ENCODE results near the gene RNASE11. TPM values are rescaled to one million over a fixed set of nuclear protein-coding genes. Genes with fewer than 3 reads are reported as not detected.
A peak's percentile ranks its signal among the peaks of the same experiment; 100 is the strongest.

The RNASE11 gene
- total RNA-seq, 1 experiment from 2014 or later: not detected

DNA sequence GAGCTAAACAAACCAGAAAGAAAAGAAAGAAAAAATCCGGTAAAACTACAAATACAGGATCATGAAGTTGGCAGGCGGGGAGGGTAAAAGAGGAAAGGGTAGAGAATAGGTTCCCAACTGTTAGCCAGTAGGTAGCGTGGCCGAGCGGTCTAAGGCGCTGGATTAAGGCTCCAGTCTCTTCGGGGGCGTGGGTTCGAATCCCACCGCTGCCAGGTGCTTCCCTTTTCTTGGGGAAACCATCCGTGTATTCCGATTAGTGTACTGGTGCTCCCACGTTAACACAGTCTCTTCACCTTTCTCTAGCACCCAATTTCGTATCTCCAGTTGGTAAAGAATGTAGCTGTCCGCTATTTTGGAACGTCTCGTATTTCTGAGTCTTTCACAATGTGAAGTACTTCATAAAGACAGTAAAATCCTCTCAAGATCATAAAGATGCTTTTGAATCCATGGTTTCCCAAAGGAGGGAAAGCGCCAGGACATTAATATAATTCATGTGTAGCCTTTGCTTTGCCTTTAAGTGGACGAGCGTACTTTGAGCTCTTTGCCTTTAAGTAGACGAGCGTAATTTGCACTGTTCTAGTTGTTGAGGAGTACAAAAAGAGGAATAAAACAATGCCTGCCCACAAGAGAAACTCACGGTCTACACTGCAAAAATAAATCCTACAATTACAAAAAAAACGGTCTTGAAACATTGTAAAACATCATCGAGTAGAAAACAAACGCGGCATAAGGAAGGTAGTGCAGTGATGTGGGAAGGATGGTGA is 22.4 kb upstream of the RNASE11 start:
- no peaks in the 10 kb centered on the region for H3K79me2 ChIP-seq (ENCODE audit: insufficient read depth, low read length)
- ATAC-seq: peak; percentile 52

DNA sequence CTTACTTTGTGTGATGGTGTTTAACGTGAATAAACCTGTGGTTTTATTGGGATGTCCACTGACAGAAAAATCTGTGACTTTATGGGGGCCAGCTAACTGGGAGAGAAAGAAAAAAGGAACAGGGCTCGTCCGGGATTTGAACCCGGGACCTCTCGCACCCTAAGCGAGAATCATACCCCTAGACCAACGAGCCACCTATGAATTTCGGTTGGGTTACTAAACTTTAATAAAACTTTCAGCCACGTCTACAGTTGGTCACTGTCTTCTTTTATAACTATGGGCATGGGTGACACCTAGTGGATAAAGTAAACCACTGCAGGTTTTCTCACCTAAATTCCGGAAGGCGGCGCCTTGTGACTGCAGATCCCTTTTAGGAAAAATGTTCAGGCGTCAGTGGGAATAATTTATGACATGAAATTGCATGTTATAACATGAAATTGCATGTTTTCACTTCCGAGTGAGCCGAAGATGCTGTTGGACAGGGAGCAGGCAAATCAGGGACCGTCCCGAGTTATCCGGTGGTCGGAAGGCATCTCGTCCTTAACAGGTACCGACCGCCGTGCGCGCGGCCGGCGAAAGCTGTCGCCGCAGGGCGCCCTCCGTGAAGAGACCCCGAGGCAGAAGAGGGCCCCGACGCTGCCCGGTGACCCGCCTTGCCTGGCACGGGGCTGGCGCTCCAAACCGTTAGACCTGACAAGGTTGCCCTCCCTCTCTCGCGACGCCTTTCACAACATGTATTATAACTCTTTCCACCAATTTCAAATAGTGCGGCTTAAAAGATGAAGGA is 21.6 kb upstream of the RNASE11 start:
- Histone ChIP-seq H3K9me2 (ENCODE audit: insufficient read depth) (no peaks in the 10 kb centered on the region), H2AFZ (ENCODE audit: low read depth, low read length, poor library complexity, severe bottlenecking) (peak overlapping the region; percentile 54), H3K4me3 (replicated peaks in 1 of 2; ENCODE audit: low read depth in 1 of 2, low read length in 2 of 2) (peak overlapping the region; percentile 48 to 59), H3K4me2 (ENCODE audit: low read length) (peak overlapping the region; percentile 87), H3K27ac (ENCODE audit: low read depth, low read length) (0 out of 2 replicates have a peak overlapping the region, but pooled peaks have one; percentile 19), H3K36me3 (ENCODE audit: control insufficient read depth in 1 of 2, insufficient read depth in 2 of 2, low read length in 2 of 2) (no peaks in the 10 kb centered on the region), H3K4me1 (ENCODE audit: control insufficient read depth in 1 of 2, insufficient read depth in 2 of 2, low read length in 2 of 2) (peaks cover 6 to 32% of the 10 kb centered on the region in 2 experiments), H3K79me2 (ENCODE audit: insufficient read depth, low read length) (no peaks in the 10 kb centered on the region), H3K9ac (ENCODE audit: low read length) (peak overlapping the region; percentile 29; the same call in 1 of the 2 replicates), H3K27me3 (ENCODE audit: insufficient read depth, low read length) (no peaks in the 10 kb centered on the region), H3K9me3 (ENCODE audit: control insufficient read depth in 1 of 2, insufficient read depth in 1 of 2, low read depth in 1 of 2, low read length in 2 of 2) (no peaks in the 10 kb centered on the region), H4K20me1 (ENCODE audit: insufficient read depth) (no peaks in the 10 kb centered on the region)
- peak; percentile 84 for DNase-seq (ENCODE audit: low read depth, low spot score)
- ChIA-PET POLR2A (interaction anchor here (1.1 to 1.6 kb wide), 3 partner anchors 10 to 266 kb away, joined by 3 to 5 read pairs (median 3); partner anchors contain the start of gene PARP2), CTCF (interaction anchor here (1.0 to 5.6 kb wide), 8 partner anchors 48 to 282 kb away, joined by 3 to 32 read pairs (median 6); partner anchors contain the start of genes PARP2, PIP4P1 and RNASE4), RAD21 (ENCODE audit: low non-redundant PET in 1 of 2, low total read pairs in 2 of 2, uncharacterized antibody in 2 of 2, unreplicated experiment in 2 of 2) (interaction anchor here in 1 of 2 experiments (0.6 to 0.9 kb wide), 2 partner anchors 79 to 275 kb away, joined by 3 read pairs; no protein-coding TSS in a partner anchor)
- intact Hi-C loops (cut with micrococcal nuclease): loop anchor here (1.0 to 10.0 kb wide), 7 partner anchors 74 to 365 kb away; partner anchors contain the start of genes APEX1, PNP and TEP1
- peak; percentile 22 for ATAC-seq
- no TSS peak for BruUV-seq (replicated peaks)
- TF ChIP-seq POLR2AphosphoS5 (IDR thresholded peaks at IDR 0.05; ENCODE audit: low read depth, low read length): no peak
- TF ChIP-seq SP1 (IDR thresholded peaks at IDR 0.05; ENCODE audit: low read depth): no peak
- peak; percentile 95 for TF ChIP-seq RAD21 (IDR thresholded peaks at IDR 0.05; ENCODE audit: low read depth)
- TF ChIP-seq, protein P1, sequence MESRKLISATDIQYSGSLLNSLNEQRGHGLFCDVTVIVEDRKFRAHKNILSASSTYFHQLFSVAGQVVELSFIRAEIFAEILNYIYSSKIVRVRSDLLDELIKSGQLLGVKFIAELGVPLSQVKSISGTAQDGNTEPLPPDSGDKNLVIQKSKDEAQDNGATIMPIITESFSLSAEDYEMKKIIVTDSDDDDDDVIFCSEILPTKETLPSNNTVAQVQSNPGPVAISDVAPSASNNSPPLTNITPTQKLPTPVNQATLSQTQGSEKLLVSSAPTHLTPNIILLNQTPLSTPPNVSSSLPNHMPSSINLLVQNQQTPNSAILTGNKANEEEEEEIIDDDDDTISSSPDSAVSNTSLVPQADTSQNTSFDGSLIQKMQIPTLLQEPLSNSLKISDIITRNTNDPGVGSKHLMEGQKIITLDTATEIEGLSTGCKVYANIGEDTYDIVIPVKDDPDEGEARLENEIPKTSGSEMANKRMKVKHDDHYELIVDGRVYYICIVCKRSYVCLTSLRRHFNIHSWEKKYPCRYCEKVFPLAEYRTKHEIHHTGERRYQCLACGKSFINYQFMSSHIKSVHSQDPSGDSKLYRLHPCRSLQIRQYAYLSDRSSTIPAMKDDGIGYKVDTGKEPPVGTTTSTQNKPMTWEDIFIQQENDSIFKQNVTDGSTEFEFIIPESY (IDR thresholded peaks at IDR 0.05; ENCODE audit: extremely low read depth, insufficient replicate concordance, low read length): no peak
- no peak for TF ChIP-seq EZH2 (IDR thresholded peaks at IDR 0.05)
- TF ChIP-seq, protein P2, sequence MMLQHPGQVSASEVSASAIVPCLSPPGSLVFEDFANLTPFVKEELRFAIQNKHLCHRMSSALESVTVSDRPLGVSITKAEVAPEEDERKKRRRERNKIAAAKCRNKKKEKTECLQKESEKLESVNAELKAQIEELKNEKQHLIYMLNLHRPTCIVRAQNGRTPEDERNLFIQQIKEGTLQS (IDR thresholded peaks at IDR 0.05): peak; percentile 94
- TF ChIP-seq, protein P3, sequence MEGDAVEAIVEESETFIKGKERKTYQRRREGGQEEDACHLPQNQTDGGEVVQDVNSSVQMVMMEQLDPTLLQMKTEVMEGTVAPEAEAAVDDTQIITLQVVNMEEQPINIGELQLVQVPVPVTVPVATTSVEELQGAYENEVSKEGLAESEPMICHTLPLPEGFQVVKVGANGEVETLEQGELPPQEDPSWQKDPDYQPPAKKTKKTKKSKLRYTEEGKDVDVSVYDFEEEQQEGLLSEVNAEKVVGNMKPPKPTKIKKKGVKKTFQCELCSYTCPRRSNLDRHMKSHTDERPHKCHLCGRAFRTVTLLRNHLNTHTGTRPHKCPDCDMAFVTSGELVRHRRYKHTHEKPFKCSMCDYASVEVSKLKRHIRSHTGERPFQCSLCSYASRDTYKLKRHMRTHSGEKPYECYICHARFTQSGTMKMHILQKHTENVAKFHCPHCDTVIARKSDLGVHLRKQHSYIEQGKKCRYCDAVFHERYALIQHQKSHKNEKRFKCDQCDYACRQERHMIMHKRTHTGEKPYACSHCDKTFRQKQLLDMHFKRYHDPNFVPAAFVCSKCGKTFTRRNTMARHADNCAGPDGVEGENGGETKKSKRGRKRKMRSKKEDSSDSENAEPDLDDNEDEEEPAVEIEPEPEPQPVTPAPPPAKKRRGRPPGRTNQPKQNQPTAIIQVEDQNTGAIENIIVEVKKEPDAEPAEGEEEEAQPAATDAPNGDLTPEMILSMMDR (IDR thresholded peaks at IDR 0.05 in 2 of 3, conservative IDR thresholded peaks at IDR 0.05 in 1 of 3; ENCODE audit: borderline replicate concordance in 1 of 3, insufficient read depth in 1 of 3, low read depth in 2 of 3, low read length in 2 of 3): peak; percentile 85 to 99 (median 97)

More for the DNA sequence above, 22.4 kb upstream of the RNASE11 start:
- Histone ChIP-seq H3K9me3 (ENCODE audit: control insufficient read depth in 1 of 2, insufficient read depth in 1 of 2, low read depth in 1 of 2, low read length in 2 of 2) (no peaks in the 10 kb centered on the region), H3K27ac (ENCODE audit: low read depth, low read length) (0 out of 2 replicates have a peak overlapping the region, but pooled peaks have one; percentile 19), H4K20me1 (ENCODE audit: insufficient read depth) (no peaks in the 10 kb centered on the region), H3K9ac (ENCODE audit: low read length) (peak overlapping the region; percentile 29; the same call in 1 of the 2 replicates), H2AFZ (ENCODE audit: low read depth, low read length, poor library complexity, severe bottlenecking) (peak overlapping the region; percentile 54), H3K4me2 (ENCODE audit: low read length) (peak overlapping the region; percentile 87), H3K4me1 (ENCODE audit: control insufficient read depth in 1 of 2, insufficient read depth in 2 of 2, low read length in 2 of 2) (peaks cover 12 to 39% of the 10 kb centered on the region in 2 experiments), H3K36me3 (ENCODE audit: control insufficient read depth in 1 of 2, insufficient read depth in 2 of 2, low read length in 2 of 2) (no peaks in the 10 kb centered on the region), H3K9me2 (ENCODE audit: insufficient read depth) (no peaks in the 10 kb centered on the region), H3K4me3 (replicated peaks in 1 of 2; ENCODE audit: low read depth in 1 of 2, low read length in 2 of 2) (peak overlapping the region; percentile 48 to 59), H3K27me3 (ENCODE audit: insufficient read depth, low read length) (no peaks in the 10 kb centered on the region)
- intact Hi-C loops (cut with micrococcal nuclease): loop anchor here (10.0 kb wide), 1 partner anchor 365 kb away; no protein-coding TSS in a partner anchor
- CTCF ChIA-PET: interaction anchor here (1.3 to 5.6 kb wide), 5 partner anchors 47 to 268 kb away, joined by 4 to 32 read pairs (median 9); partner anchors contain the start of genes PARP2 and RNASE4
- BruUV-seq (replicated peaks): no TSS peak
- 0 out of 2 replicates have a peak, but pooled peaks have one; percentile 25 for TF ChIP-seq CBX3 (IDR thresholded peaks at IDR 0.05; ENCODE audit: low read depth)
- TF ChIP-seq, protein P2 (IDR thresholded peaks at IDR 0.05): peak; percentile 95
- no peak for TF ChIP-seq ZFX (IDR thresholded peaks at IDR 0.05)
- TF ChIP-seq EZH2phosphoT487 (IDR thresholded peaks at IDR 0.05; ENCODE audit: borderline replicate concordance): no peak
- DNase-seq (ENCODE audit: low read depth, low spot score): no peak
- POLR2A ChIA-PET: interaction anchor here (1.5 to 1.6 kb wide), 2 partner anchors 10 to 194 kb away, joined by 3 to 5 read pairs; no protein-coding TSS in a partner anchor
- RAD21 ChIA-PET (ENCODE audit: low non-redundant PET in 1 of 2, low total read pairs in 2 of 2, uncharacterized antibody in 2 of 2, unreplicated experiment in 2 of 2): no interaction called here
